Activated CD4-positive, alpha-beta T cell treated with anti-CD3 and anti-CD28 coated beads, Interleukin-2, amount 10 ng/mL, durations not matched to agents 7 days and 5 days (primary cell): Measurements from ENCODE around the gene BICRAL. TPM values are rescaled to one million over a fixed set of nuclear protein-coding genes. Genes with fewer than 3 reads are reported as not detected.

Experiments
- CTCF ChIA-PET: fragments of 350-600 bp; sonication (Branson Sonifier 250); formaldehyde crosslinking; loops from one replicate; lab custom pipeline; 2021; ENCODE audit warnings: antibody characterized with exemption; lab: Charles Lee
- POLR2A ChIA-PET: fragments of 350-600 bp; sonication (Branson Sonifier 250); formaldehyde crosslinking; loops from one replicate; lab custom pipeline; 2021; ENCODE audit warnings: antibody characterized with exemption; lab: Charles Lee
- DNase-seq: peaks from one replicate; pipeline ENCODE4 v3.0.0-alpha.2; 2020
- H3K27ac Mint-ChIP-seq: one replicate; pipeline ENCODE4 v1.8.0; 2021; ENCODE audit warnings: mild to moderate bottlenecking, moderate library complexity, mixed read lengths
- H3K27me3 Mint-ChIP-seq: one replicate; pipeline ENCODE4 v1.8.0; 2021; ENCODE audit warnings: mixed read lengths
- H3K36me3 Mint-ChIP-seq: one replicate; pipeline ENCODE4 v1.8.0; 2021; ENCODE audit warnings: low read depth, mixed read lengths
- H3K4me1 Mint-ChIP-seq: one replicate; pipeline ENCODE4 v1.8.0; 2021; ENCODE audit warnings: mixed read lengths
- H3K4me3 Mint-ChIP-seq: one replicate; pipeline ENCODE4 v1.8.0; 2021; ENCODE audit warnings: mild to moderate bottlenecking, moderate library complexity, mixed read lengths
- H3K9me3 Mint-ChIP-seq: one replicate; pipeline ENCODE4 v1.8.0; 2021; ENCODE audit warnings: mixed read lengths
- total RNA-seq, 2 experiments: library from RNA; stranded (reverse); gene quantifications; one replicate each; pipeline ENCODE4 v1.2.3, GENCODE V29; 2021

Gene BICRAL
- total RNA-seq, 2 experiments from 2014 or later = 23.4 to 27.8 TPM

- H3K9me3 Mint-ChIP-seq = no peaks in the 10 kb centered on the region
- ChIA-PET CTCF (interaction anchor here (0.6 kb wide), 2 partner anchors 249 to 1264 kb away, joined by 3 read pairs; no protein-coding TSS in a partner anchor), POLR2A (no interaction called here)
Measured at GRCh38 chr6:42829561-42830092, 47.8 kb downstream of the BICRAL start.

DNA sequence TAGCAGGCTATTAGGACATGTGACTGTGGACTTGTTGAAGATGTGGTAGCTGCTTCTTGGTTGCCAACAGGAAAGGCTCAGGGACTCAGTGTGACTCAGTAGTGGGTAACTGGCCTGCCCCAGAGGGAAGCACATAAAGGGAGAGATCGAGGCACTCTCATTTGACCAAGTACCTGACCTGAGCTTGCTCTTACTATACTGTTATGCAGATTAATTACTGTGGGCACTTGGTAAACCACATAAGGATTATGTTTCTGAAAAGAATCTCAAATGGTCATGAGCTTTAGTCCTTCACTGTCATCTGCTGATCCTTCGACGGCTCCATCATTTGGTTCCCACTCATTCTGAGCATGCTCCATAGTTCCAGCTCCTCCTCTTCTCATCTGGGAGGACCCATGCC lies 49.4 kb downstream of the BICRAL start:
- no peak overlapping the region for H3K27ac Mint-ChIP-seq
- ChIA-PET POLR2A (no interaction called here), CTCF (interaction anchor here (0.7 to 1.6 kb wide), 5 partner anchors 8 to 289 kb away, joined by 3 to 12 read pairs (median 3); no protein-coding TSS in a partner anchor)
- H3K36me3 Mint-ChIP-seq = peaks cover 38% of the 10 kb centered on the region
- no peaks in the 10 kb centered on the region for H3K27me3 Mint-ChIP-seq
- H3K4me1 Mint-ChIP-seq = peaks cover 2% of the 10 kb centered on the region
- no peak overlapping the region for H3K4me3 Mint-ChIP-seq
- no peak for DNase-seq
- no peaks in the 10 kb centered on the region for H3K9me3 Mint-ChIP-seq

More at GRCh38 chr6:42829561-42830092, 47.8 kb downstream of the BICRAL start:
- Mint-ChIP-seq H3K4me1 (peaks cover 2% of the 10 kb centered on the region), H3K27me3 (no peaks in the 10 kb centered on the region), H3K36me3 (peaks cover 37% of the 10 kb centered on the region), H3K4me3 (no peak overlapping the region), H3K27ac (no peak overlapping the region)
- DNase-seq = no peak

- Mint-ChIP-seq H3K4me1 (peaks cover 2% of the 10 kb centered on the region), H3K9me3 (no peaks in the 10 kb centered on the region), H3K27ac (no peak overlapping the region), H3K36me3 (peaks cover 25% of the 10 kb centered on the region), H3K27me3 (no peaks in the 10 kb centered on the region), H3K4me3 (no peak overlapping the region)
- CTCF ChIA-PET = no interaction called here
- POLR2A ChIA-PET = no interaction called here
- no peak for DNase-seq
Measured at GRCh38 chr6:42834056-42834455, 52.2 kb downstream of the BICRAL start.

DNA sequence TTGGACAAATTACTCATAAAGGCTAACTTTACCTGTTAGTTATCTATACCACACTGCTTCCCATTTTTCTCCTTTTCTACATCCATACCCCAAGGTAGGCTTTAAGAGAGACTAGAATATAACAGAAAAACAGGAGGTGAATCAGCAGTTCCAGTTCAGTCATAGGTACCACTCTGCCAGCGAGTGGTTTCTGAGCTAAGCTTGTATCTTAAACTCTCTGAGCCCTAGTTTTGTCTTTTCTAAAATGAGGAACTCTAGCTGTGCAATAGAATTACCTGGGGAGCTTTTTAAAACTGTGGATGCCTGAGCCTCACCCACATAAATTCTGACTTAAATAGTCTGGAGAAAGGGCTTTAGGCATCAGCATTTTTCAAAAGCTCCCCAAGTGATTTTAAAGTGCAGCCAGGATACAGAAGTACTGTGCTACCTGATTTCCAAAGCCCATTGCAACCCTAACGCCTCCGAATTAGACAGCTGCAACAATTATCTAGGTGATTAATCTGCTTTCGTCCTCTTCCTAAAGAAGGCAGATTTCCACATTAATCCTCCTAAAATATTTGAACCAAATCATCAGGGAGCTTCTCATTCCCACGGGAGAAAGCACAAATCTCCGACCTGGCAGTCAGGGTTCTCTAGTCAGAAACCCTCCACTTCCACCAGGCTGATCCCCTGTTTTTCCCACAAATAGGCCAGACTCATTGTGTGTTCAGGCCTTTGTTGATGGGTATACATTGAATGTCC lies 60.2 kb downstream of the BICRAL start:
- Mint-ChIP-seq H3K27ac (no peak overlapping the region), H3K9me3 (no peaks in the 10 kb centered on the region), H3K36me3 (peaks cover 14% of the 10 kb centered on the region), H3K27me3 (no peaks in the 10 kb centered on the region), H3K4me1 (peaks cover 5% of the 10 kb centered on the region), H3K4me3 (no peak overlapping the region)
- ChIA-PET CTCF (no interaction called here), POLR2A (no interaction called here)
- no peak for DNase-seq

DNA sequence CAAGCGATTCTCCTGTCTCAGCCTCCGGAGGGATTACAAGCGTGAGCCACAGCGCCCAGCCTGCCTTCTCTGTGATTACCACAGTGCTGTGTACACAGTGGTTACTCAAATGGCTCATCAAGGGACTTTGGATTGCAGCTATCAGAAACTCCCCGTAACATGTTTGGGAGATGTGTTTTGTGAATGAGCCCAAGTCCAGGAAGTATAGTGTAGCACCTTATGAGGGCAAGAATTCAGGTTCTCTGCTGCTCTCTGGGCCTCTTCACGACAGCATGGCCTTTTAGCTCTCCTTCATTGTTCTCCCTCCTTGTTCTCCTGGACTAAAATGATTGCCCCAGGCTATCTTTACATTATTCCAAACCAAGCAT lies 63.5 kb downstream of the BICRAL start:
- no peak for DNase-seq
- no peaks in the 10 kb centered on the region for H3K9me3 Mint-ChIP-seq
- no peak overlapping the region for H3K27ac Mint-ChIP-seq
- ChIA-PET CTCF (interaction anchor here (1.3 kb wide), 1 partner anchor 9 kb away, joined by 3 read pairs; no protein-coding TSS in a partner anchor), POLR2A (no interaction called here)
- no peaks in the 10 kb centered on the region for H3K27me3 Mint-ChIP-seq
- peaks cover 5% of the 10 kb centered on the region for H3K4me1 Mint-ChIP-seq
- H3K4me3 Mint-ChIP-seq = no peak overlapping the region
- peaks cover 14% of the 10 kb centered on the region for H3K36me3 Mint-ChIP-seq

DNA sequence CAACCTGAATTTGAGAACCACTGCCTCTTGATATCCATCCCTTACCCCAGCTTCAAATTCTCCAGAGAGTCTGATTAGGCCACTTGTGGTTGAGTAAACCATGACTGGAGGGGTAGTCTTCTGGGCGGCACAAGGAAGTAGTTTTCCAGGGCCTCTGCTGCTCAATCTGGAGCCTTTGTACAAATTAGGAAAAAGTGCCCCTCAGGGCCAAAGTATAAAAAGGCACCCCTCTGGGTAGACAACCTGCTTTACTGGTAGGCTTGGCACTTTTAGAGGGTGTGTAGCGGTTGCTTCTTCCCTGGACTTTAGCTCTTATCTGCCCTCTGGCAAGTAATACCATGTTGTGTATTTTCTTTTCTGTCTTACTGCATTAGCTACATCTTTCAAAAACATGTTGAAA lies 64.7 kb downstream of the BICRAL start:
- ChIA-PET POLR2A (no interaction called here), CTCF (interaction anchor here (0.6 to 1.4 kb wide), 3 partner anchors 10 to 524 kb away, joined by 3 to 4 read pairs (median 4); partner anchors contain the start of gene RPL7L1)
- no peaks in the 10 kb centered on the region for H3K9me3 Mint-ChIP-seq
- H3K27ac Mint-ChIP-seq = no peak overlapping the region
- peaks cover 15% of the 10 kb centered on the region for H3K36me3 Mint-ChIP-seq
- H3K27me3 Mint-ChIP-seq = no peaks in the 10 kb centered on the region
- H3K4me3 Mint-ChIP-seq = no peak overlapping the region
- peaks cover 5% of the 10 kb centered on the region for H3K4me1 Mint-ChIP-seq
- no peak for DNase-seq

DNA sequence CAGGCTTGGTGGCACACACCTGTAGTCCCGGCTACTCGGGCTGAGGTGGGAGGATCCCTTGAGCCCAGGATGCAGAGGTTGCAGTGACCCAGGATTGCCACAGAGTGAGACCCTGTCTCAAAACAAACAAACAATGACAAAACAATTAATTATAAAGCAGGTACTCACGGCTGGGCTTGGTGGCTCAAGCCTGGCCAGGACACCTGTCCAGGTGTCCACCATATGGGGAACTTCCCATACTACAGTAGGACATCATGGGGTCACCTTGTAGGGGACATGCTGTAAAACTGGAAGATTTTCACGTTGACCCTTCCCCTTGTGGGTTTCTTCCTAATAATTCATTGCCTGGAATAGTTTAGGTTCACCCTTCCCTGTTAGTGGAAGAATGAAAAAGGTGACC lies 66.8 kb downstream of the BICRAL start:
- H3K27me3 Mint-ChIP-seq = no peaks in the 10 kb centered on the region
- CTCF ChIA-PET = interaction anchor here (0.6 to 0.7 kb wide), 2 partner anchors 31 to 237 kb away, joined by 3 to 4 read pairs; no protein-coding TSS in a partner anchor
- H3K4me1 Mint-ChIP-seq = peaks cover 3% of the 10 kb centered on the region
- no peak overlapping the region for H3K27ac Mint-ChIP-seq
- DNase-seq = no peak
- H3K36me3 Mint-ChIP-seq = peaks cover 24% of the 10 kb centered on the region
- no peak overlapping the region for H3K4me3 Mint-ChIP-seq
- H3K9me3 Mint-ChIP-seq = no peaks in the 10 kb centered on the region
- POLR2A ChIA-PET = no interaction called here

DNA sequence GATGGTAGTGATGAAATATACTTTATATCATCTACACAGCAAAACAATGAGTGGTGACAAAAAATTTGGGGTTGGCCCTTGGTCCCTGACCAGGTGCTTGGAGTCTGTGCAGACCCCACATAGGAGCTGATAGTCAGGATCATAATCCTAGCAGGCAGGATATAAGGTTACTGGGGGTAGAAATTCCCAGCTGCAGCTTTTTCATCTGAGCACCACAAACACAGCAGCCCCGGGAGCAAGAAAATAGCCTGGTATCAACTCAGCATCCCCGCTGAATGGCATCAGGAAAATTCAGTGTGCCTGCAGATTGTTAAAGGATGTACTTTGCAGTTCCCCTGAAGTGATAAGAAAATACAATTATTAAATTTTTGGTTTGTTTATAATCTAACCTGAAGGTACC lies 69.7 kb downstream of the BICRAL start:
- ChIA-PET CTCF (no interaction called here), POLR2A (interaction anchor here (0.6 kb wide), 1 partner anchor 294 kb away, joined by 3 read pairs; no protein-coding TSS in a partner anchor)
- DNase-seq = no peak
- Mint-ChIP-seq H3K36me3 (peaks cover 21% of the 10 kb centered on the region), H3K4me1 (no peaks in the 10 kb centered on the region), H3K27ac (no peak overlapping the region), H3K9me3 (no peaks in the 10 kb centered on the region), H3K27me3 (no peaks in the 10 kb centered on the region), H3K4me3 (no peak overlapping the region)

DNA sequence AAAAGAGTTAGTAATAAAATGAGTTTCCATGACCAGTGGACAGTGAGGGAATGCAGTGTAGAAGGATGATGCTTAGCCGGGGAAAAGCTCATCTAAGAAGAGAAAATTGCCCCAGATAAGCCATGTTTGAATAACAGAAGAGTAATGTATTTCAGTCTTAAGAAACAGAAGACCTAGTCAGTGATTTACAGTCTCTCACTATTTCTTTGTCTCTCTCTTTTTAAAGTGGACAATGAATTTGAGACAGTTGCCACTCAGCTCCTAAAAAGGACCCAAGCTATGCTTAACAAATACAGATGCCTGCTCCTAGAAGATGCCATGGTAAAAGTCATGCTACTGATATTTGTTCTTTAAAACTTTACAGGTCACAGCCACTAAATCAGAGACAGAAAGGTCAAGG lies 78.2 kb downstream of the BICRAL start:
- Mint-ChIP-seq H3K4me1 (no peaks in the 10 kb centered on the region), H3K4me3 (no peak overlapping the region), H3K36me3 (peaks cover 46% of the 10 kb centered on the region), H3K9me3 (no peaks in the 10 kb centered on the region), H3K27ac (no peak overlapping the region), H3K27me3 (no peaks in the 10 kb centered on the region)
- DNase-seq = no peak
- CTCF ChIA-PET = no interaction called here
- POLR2A ChIA-PET = no interaction called here

GRCh38 chr6:42860481-42860880 lies 78.6 kb downstream of the BICRAL start:
- Mint-ChIP-seq H3K4me1 (no peaks in the 10 kb centered on the region), H3K36me3 (peaks cover 46% of the 10 kb centered on the region), H3K27ac (no peak overlapping the region), H3K27me3 (no peaks in the 10 kb centered on the region), H3K4me3 (no peak overlapping the region), H3K9me3 (no peaks in the 10 kb centered on the region)
- POLR2A ChIA-PET = no interaction called here
- CTCF ChIA-PET = no interaction called here
- DNase-seq = no peak

- no peak for DNase-seq
- Mint-ChIP-seq H3K9me3 (no peaks in the 10 kb centered on the region), H3K27ac (no peak overlapping the region), H3K36me3 (peaks cover 40% of the 10 kb centered on the region), H3K4me1 (no peaks in the 10 kb centered on the region), H3K27me3 (no peaks in the 10 kb centered on the region), H3K4me3 (no peak overlapping the region)
- POLR2A ChIA-PET = no interaction called here
- CTCF ChIA-PET = interaction anchor here (1.0 kb wide), 1 partner anchor 583 kb away, joined by 3 read pairs; no protein-coding TSS in a partner anchor
Measured at GRCh38 chr6:42864602-42865001, 82.8 kb downstream of the BICRAL start.

DNA sequence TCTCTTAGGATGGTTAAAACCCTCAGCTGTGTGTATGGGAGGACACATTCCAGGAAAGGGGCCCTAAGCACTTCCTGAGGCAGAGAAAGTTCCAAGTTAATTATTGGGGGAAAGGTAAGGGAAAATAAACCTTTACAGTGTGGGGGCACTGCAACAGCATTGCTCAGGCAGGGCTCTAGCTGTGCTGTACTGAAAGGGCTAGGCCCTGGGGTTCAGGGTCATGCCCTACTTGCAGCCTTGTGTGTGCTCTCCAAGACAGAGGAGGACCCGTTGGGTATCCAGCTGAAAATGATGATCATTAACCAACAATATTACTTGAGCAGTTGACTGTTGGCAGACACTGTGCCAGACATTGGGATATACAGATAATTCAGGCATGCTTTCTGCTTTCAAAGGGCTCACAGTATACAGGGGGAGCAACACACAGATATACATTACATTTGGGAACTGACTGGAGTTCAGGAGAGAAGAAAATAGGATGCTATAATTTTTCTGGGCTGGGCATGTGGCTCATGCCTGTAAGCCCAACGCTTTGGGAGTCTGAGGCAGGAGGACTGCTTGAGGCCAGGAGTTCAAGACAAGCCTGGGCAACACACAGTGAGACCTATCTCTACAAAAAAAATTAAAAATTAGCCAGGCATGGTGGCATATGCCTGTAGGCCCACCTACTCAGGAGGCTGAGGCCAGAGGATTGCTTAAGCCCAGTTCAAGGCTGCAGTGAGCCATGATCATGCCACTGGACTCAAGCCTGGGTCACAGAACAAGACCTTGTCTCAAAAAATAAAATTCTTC lies 88.5 kb downstream of the BICRAL start:
- Mint-ChIP-seq H3K4me1 (peaks cover 1% of the 10 kb centered on the region), H3K36me3 (peaks cover 13% of the 10 kb centered on the region), H3K4me3 (no peak overlapping the region), H3K27ac (no peak overlapping the region), H3K9me3 (no peaks in the 10 kb centered on the region), H3K27me3 (no peaks in the 10 kb centered on the region)
- no peak for DNase-seq
- ChIA-PET CTCF (no interaction called here), POLR2A (no interaction called here)

DNA sequence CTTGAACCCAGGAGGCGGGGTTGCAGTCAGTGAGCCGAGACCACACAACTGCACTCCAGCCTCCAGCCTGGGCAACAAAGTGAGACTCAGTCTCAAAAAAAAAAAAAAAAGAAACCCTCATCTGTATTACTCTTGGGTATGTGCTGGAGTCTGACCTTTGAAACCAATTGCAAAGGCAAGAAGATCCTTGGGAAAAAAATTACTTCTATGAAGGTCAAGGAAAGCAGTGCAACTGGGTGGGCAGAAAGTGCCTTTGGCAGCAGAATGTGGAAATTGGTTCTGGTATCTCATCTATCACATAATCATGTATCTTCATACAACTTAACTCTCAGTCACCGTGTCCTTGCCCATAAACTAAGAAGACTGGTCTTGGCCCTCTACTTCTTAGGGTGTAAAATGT lies 89.9 kb downstream of the BICRAL start:
- DNase-seq = no peak
- H3K4me1 Mint-ChIP-seq = peaks cover 1% of the 10 kb centered on the region
- peaks cover 7% of the 10 kb centered on the region for H3K36me3 Mint-ChIP-seq
- no peaks in the 10 kb centered on the region for H3K27me3 Mint-ChIP-seq
- no peak overlapping the region for H3K27ac Mint-ChIP-seq
- no peak overlapping the region for H3K4me3 Mint-ChIP-seq
- ChIA-PET POLR2A (no interaction called here), CTCF (no interaction called here)
- no peaks in the 10 kb centered on the region for H3K9me3 Mint-ChIP-seq
